ENCODE measurements around the gene SRRM5. TPM values are rescaled to one million over a fixed set of nuclear protein-coding genes. Genes with fewer than 3 reads are reported as not detected.

The SRRM5 gene
- total and polyA plus RNA-seq, 12 donors = 0.11 to 1.6 (median 0.24) TPM; not detected in 2

DNA sequence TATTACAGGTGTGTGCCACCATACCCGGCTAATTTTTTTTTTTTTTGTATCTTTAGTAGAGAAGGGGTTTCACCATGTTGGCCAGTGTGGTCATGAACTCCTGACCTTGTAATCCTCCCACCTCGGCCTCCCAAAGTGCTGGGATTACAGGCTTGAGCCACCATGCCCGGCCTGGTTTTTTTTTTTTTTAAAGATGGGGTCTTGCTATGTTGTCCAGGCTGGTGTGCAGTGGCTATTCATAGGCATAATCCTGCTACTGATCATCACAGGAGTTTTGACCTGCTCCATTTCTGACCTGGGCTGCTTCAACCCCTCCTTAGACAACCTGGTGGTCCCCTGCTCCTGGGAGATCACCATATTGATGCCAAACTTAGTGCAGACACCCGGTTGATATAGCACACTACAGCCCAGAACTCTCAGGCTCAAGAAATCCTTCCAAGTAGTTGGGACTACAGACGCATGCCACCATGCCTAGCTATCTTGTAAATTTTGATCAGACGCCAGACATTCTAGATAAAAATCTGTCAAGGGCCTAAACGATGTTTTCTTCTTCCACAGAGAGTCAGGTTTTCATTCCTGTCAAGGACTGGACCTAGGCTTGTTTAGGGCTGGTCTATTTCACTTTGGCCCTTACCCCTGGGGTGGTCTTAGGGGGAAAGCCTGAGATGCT is 48.5 kb downstream of the SRRM5 start:
- Histone ChIP-seq H3K27me3 (no peaks in the 10 kb centered on the region), H3K4me1 (peaks cover 0 to 21% (median 6%) of the 10 kb centered on the region in 9 donors), H3K4me3 (no peak overlapping the region), H3K27ac (no peak overlapping the region), H3K36me3 (peaks cover 0 to 100% (median 3%) of the 10 kb centered on the region in 9 donors), H3K9me3 (peaks cover 0 to 12% (median 5%) of the 10 kb centered on the region in 11 donors)
- DNase-seq (no peak), ATAC-seq (no peak)
- TF ChIP-seq, protein P1, sequence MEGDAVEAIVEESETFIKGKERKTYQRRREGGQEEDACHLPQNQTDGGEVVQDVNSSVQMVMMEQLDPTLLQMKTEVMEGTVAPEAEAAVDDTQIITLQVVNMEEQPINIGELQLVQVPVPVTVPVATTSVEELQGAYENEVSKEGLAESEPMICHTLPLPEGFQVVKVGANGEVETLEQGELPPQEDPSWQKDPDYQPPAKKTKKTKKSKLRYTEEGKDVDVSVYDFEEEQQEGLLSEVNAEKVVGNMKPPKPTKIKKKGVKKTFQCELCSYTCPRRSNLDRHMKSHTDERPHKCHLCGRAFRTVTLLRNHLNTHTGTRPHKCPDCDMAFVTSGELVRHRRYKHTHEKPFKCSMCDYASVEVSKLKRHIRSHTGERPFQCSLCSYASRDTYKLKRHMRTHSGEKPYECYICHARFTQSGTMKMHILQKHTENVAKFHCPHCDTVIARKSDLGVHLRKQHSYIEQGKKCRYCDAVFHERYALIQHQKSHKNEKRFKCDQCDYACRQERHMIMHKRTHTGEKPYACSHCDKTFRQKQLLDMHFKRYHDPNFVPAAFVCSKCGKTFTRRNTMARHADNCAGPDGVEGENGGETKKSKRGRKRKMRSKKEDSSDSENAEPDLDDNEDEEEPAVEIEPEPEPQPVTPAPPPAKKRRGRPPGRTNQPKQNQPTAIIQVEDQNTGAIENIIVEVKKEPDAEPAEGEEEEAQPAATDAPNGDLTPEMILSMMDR (IDR thresholded peaks at IDR 0.05) = no peak
- intact Hi-C loops (cut with DNase I) = loop anchor here in 1 of 10 donors (10.0 kb wide), 1 partner anchor 126 kb away; the partner anchor contains the start of gene ZNF575
- WGBS, 2 donors = 87 to 89% methylated on average over 7 of the region's 7 CpGs

DNA sequence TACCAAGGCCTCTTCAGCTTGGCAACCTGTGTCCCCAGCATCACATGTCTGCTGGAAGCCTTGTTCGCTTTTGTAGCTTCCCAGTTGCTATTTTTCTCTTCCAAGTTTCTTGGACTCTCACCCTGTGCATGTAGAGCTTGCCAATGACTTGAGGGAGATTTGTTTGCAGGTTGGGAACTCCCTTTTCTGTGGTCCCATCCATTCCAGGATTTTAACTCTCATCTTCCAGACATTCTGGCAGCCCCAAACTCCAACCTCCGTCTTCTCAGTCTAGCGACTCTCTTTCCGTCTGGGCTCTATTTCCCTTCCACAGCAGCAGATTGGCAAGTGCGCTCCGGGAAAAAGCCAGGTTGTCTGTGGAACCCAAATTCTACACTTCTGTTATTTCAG is 49.1 kb downstream of the SRRM5 start:
- intact Hi-C loops (cut with DNase I) = loop anchor here in 1 of 10 donors (10.0 kb wide), 1 partner anchor 126 kb away; the partner anchor contains the start of gene ZNF575
- 95 to 96% methylated on average over 6 of the region's 6 CpGs for WGBS, 2 donors
- TF ChIP-seq, protein P1 (IDR thresholded peaks at IDR 0.05) = no peak
- H3K9me3 ChIP-seq = peaks cover 0 to 12% (median 5%) of the 10 kb centered on the region in 11 donors
- no peaks in the 10 kb centered on the region for H3K27me3 ChIP-seq
- DNase-seq (no peak), ATAC-seq (no peak)
- H3K27ac ChIP-seq = no peak overlapping the region
- H3K4me1 ChIP-seq = peaks cover 0 to 26% (median 6%) of the 10 kb centered on the region in 9 donors
- H3K36me3 ChIP-seq = peaks cover 0 to 100% (median 3%) of the 10 kb centered on the region in 9 donors
- no peak overlapping the region for H3K4me3 ChIP-seq

DNA sequence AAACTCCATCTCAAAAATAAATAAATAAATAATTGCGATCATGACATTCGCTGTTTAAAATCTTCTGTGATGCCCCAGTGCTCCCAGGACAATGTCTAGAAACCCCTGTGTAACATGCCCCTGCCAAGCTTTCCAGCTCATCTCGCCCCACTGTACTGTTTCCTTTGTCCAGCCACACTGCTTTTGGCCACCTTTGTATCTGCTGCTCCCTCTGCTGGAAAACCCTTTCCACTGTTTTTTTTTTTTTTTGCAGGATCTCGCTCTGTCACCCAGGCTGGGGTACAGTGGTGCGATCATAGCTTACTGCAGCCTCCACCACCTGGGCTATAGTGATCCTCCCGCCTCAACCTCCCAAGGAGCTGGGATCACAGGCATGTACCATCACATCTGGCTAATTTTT is 50.6 kb downstream of the SRRM5 start:
- intact Hi-C loops (cut with DNase I) = loop anchor here in 1 of 10 donors (10.0 kb wide), 1 partner anchor 128 kb away; the partner anchor contains the start of gene ZNF575

DNA sequence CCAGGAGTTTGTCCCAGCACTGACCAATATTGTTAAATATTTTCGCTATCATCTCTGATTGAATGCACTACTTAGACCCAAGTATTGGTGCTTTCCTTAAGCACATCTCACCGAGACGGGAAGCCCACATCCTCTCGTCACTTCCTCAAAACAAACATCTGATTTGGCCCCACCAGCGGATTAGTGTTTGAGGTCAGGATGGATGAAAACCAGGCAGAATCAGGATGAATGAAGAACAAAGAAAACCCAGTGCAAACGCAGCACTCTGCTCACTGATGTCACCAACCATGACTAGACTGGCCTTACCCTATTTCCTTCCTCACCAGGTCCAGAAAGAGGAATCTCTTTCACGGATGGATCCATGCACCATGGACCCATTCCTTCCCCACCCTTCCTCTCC is 52.1 kb downstream of the SRRM5 start:
- DNase-seq (peak in 1 of 2 donors; percentile 33), ATAC-seq (no peak)
- H3K27ac ChIP-seq = peak overlapping the region in 6 of 10 donors; percentile 30 to 75 (median 47)
- TF ChIP-seq, protein P1 (IDR thresholded peaks at IDR 0.05) = no peak
- no peak overlapping the region for H3K4me3 ChIP-seq
- no peaks in the 10 kb centered on the region for H3K9me3 ChIP-seq
- intact Hi-C loops (cut with DNase I) = loop anchor here in 1 of 10 donors (10.0 kb wide), 1 partner anchor 129 kb away; the partner anchor contains the start of gene ZNF575
- H3K36me3 ChIP-seq = peaks cover 0 to 88% (median 0%) of the 10 kb centered on the region in 9 donors
- peaks cover 0 to 47% (median 17%) of the 10 kb centered on the region in 9 donors for H3K4me1 ChIP-seq
- WGBS, 2 donors = 53 to 64% methylated on average over 7 of the region's 7 CpGs
- H3K27me3 ChIP-seq = no peaks in the 10 kb centered on the region

More for the DNA sequence above, 50.6 kb downstream of the SRRM5 start:
- TF ChIP-seq, protein P1 (IDR thresholded peaks at IDR 0.05) = peak in 6 of 9 donors; percentile 26 to 42 (median 35)
- 88 to 91% methylated on average over 6 of the region's 6 CpGs for WGBS, 2 donors
- Histone ChIP-seq H3K4me1 (peaks cover 0 to 39% (median 10%) of the 10 kb centered on the region in 9 donors), H3K27me3 (no peaks in the 10 kb centered on the region), H3K4me3 (no peak overlapping the region), H3K36me3 (peaks cover 0 to 100% (median 0%) of the 10 kb centered on the region in 9 donors), H3K9me3 (peaks cover 0 to 12% (median 5%) of the 10 kb centered on the region in 11 donors), H3K27ac (no peak overlapping the region)
- DNase-seq (no peak), ATAC-seq (no peak)

Other genes starting within 250 kb of the SRRM5 start
- gene TEX101, start 197.2 kb upstream of the SRRM5 start, total RNA-seq = not detected
- gene TEX101, start 197.2 kb upstream of the SRRM5 start, polyA plus RNA-seq = not detected
- under 1 TPM in 8 of 10 donors, not detected in 2; 0.14 to 0.75 (median 0.37) TPM for gene LYPD3, start 146.5 kb upstream of the SRRM5 start, total RNA-seq
- under 1 TPM; 0.29 to 0.42 TPM for gene LYPD3, start 146.5 kb upstream of the SRRM5 start, polyA plus RNA-seq
- 10 to 100 TPM in 1 of 10 donors, 1 to 10 TPM in 9; 4.1 to 10.0 (median 7.0) TPM for gene PHLDB3, start 107.3 kb upstream of the SRRM5 start, total RNA-seq
- 1 to 10 TPM; 4.0 to 5.7 TPM for gene PHLDB3, start 107.3 kb upstream of the SRRM5 start, polyA plus RNA-seq
- 10 to 100 TPM in 9 of 10 donors, 1 to 10 TPM in 1; 8.7 to 21.3 (median 13.0) TPM for gene ETHE1, start 84.9 kb upstream of the SRRM5 start, total RNA-seq
- gene ETHE1, start 84.9 kb upstream of the SRRM5 start, polyA plus RNA-seq = 10 to 100 TPM in 1 of 2 donors, 1 to 10 TPM in 1; 5.1 to 23.6 TPM
- gene ZNF575, start 78.9 kb upstream of the SRRM5 start, total RNA-seq = 1 to 10 TPM in 7 of 10 donors, under 1 TPM in 3; 0.45 to 2.0 (median 1.3) TPM
- under 1 TPM; 0.54 to 0.80 TPM for gene ZNF575, start 78.9 kb upstream of the SRRM5 start, polyA plus RNA-seq
- 10 to 100 TPM; 11.8 to 21.9 (median 17.7) TPM for gene XRCC1, start 36.6 kb upstream of the SRRM5 start, total RNA-seq
- gene XRCC1, start 36.6 kb upstream of the SRRM5 start, polyA plus RNA-seq = 10 to 100 TPM; 11.0 to 19.2 TPM
- gene PINLYP, start 36.3 kb upstream of the SRRM5 start, total RNA-seq = 1 to 10 TPM in 9 of 10 donors, under 1 TPM in 1; 0.28 to 3.7 (median 1.3) TPM
- gene PINLYP, start 36.3 kb upstream of the SRRM5 start, polyA plus RNA-seq = 1 to 10 TPM; 4.5 to 5.2 TPM
- 10 to 100 TPM; 19.0 to 34.2 (median 28.4) TPM for gene IRGQ, start 16.0 kb upstream of the SRRM5 start, total RNA-seq
- gene IRGQ, start 16.0 kb upstream of the SRRM5 start, polyA plus RNA-seq = 1 to 10 TPM; 5.6 to 8.8 TPM
- 10 to 100 TPM in 9 of 10 donors, 1 to 10 TPM in 1; 8.7 to 15.9 (median 12.7) TPM for gene ZNF576, start 15.5 kb upstream of the SRRM5 start, total RNA-seq
- gene ZNF576, start 15.5 kb upstream of the SRRM5 start, polyA plus RNA-seq = 10 to 100 TPM in 1 of 2 donors, 1 to 10 TPM in 1; 6.7 to 20.9 TPM
- 10 to 100 TPM; 28.1 to 37.6 (median 32.9) TPM for gene ZNF428, start 7.5 kb downstream of the SRRM5 start, total RNA-seq
- 10 to 100 TPM; 43.2 to 94.9 TPM for gene ZNF428, start 7.5 kb downstream of the SRRM5 start, polyA plus RNA-seq
- 10 to 100 TPM in 1 of 10 donors, 1 to 10 TPM in 9; 3.0 to 12.3 (median 8.4) TPM for gene CADM4, start 27.8 kb downstream of the SRRM5 start, total RNA-seq
- 1 to 10 TPM; 7.5 to 8.1 TPM for gene CADM4, start 27.8 kb downstream of the SRRM5 start, polyA plus RNA-seq
- 10 to 100 TPM in 4 of 10 donors, 1 to 10 TPM in 6; 2.1 to 28.6 (median 7.4) TPM for gene PLAUR, start 58.1 kb downstream of the SRRM5 start, total RNA-seq
- 10 to 100 TPM in 1 of 2 donors, 1 to 10 TPM in 1; 3.7 to 17.1 TPM for gene PLAUR, start 58.1 kb downstream of the SRRM5 start, polyA plus RNA-seq
- not detected for gene IRGC, start 104.0 kb downstream of the SRRM5 start, total RNA-seq
- not detected for gene IRGC, start 104.0 kb downstream of the SRRM5 start, polyA plus RNA-seq
- 10 to 100 TPM in 9 of 10 donors, 1 to 10 TPM in 1; 10.0 to 19.4 (median 13.3) TPM for gene SMG9, start 142.9 kb downstream of the SRRM5 start, total RNA-seq
- 10 to 100 TPM; 20.3 to 30.4 TPM for gene SMG9, start 142.9 kb downstream of the SRRM5 start, polyA plus RNA-seq
- 1 to 10 TPM in 3 of 10 donors, under 1 TPM in 7; 0.34 to 1.6 (median 0.69) TPM for gene KCNN4, start 168.9 kb downstream of the SRRM5 start, total RNA-seq
- 1 to 10 TPM; 1.2 to 1.4 TPM for gene KCNN4, start 168.9 kb downstream of the SRRM5 start, polyA plus RNA-seq
- gene LYPD5, start 190.4 kb downstream of the SRRM5 start, total RNA-seq = 1 to 10 TPM in 5 of 10 donors, under 1 TPM in 5; 0.24 to 5.3 (median 0.90) TPM
- gene LYPD5, start 190.4 kb downstream of the SRRM5 start, polyA plus RNA-seq = 1 to 10 TPM in 1 of 2 donors, under 1 TPM in 1; 0.37 to 1.2 TPM
- 10 to 100 TPM in 9 of 10 donors, 1 to 10 TPM in 1; 7.5 to 16.9 (median 12.1) TPM for gene ZNF283, start 215.2 kb downstream of the SRRM5 start, total RNA-seq
- gene ZNF283, start 215.2 kb downstream of the SRRM5 start, polyA plus RNA-seq = 1 to 10 TPM; 1.7 to 6.7 TPM